Thyroid gland (tissue), 4 donors: Measurements from ENCODE around the gene MSH2. TPM values are rescaled to one million over a fixed set of nuclear protein-coding genes. Genes with fewer than 3 reads are reported as not detected.

Source experiments
- DNase-seq, 2 donors: peaks; one replicate each; pipeline ENCODE4 v3.0.0-alpha.2; 2019
- H3K27ac ChIP-seq, 3 donors: fragments of 200-600 bp; sonication (generic); 1 replicate in 2 of 3; 2 replicates in 1 of 3; pipeline ENCODE4 v1.5.1; 2016 to 2019; ENCODE audit warnings: mild to moderate bottlenecking in 1 of 3, moderate library complexity in 1 of 3
- H3K27me3 ChIP-seq: fragments of 200-600 bp; sonication (generic); one replicate; pipeline ENCODE4 v1.5.1; 2019
- H3K36me3 ChIP-seq, 2 donors: fragments of 200-600 bp; sonication (generic); one replicate each; pipeline ENCODE4 v1.5.1; 2016 to 2019
- H3K4me1 ChIP-seq, 2 donors: fragments of 200-600 bp; sonication (generic); one replicate each; pipeline ENCODE4 v1.5.1; 2017 to 2019
- H3K4me3 ChIP-seq, 3 donors: fragments of 200-600 bp; sonication (generic); replicated peaks in 1 of 3; 1 replicate in 2 of 3; 2 replicates in 1 of 3; pipeline ENCODE4 v1.5.1; 2016; ENCODE audit warnings: mild to moderate bottlenecking in 1 of 3
- H3K9me3 ChIP-seq: fragments of 200-600 bp; sonication (generic); one replicate; pipeline ENCODE4 v1.5.1; 2017
- POLR2A ChIP-seq, 2 donors: fragments of 450-650 bp; IDR thresholded peaks; one replicate each; pipeline ENCODE4 v1.6.1; 2017; ENCODE audit warnings: antibody characterized with exemption in 2 of 2, mild to moderate bottlenecking in 2 of 2, moderate library complexity in 1 of 2
- WGBS, 2 donors: methylation state at CpG; one replicate each; pipeline ENCODE4 v1.1.5; 2017; 5-methylcytosine and 5-hydroxymethylcytosine counted together
- intact Hi-C: fragments of 100-400 bp; cut with DNase I; formaldehyde crosslinking; loops from one replicate; pipeline ENCODE4 v1.15.1; 2023
- total RNA-seq, 4 donors: library from RNA; depleted of rRNA; stranded (reverse); fragments of >200 nt; gene quantifications; one replicate each; pipeline ENCODE4 v1.2.3, GENCODE V29; 2016
- TF ChIP-seq, protein P1 (sequence below), 6 experiments: fragments of 200-600 bp in 3 of 6; fragments of 450-650 bp in 3 of 6; sonication (generic) in 3 of 6; IDR thresholded peaks; one replicate each; pipeline ENCODE4 v1.5.1; 2016 to 2019; ENCODE audit warnings: antibody characterized with exemption in 6 of 6, mild to moderate bottlenecking in 2 of 6, inconsistent platforms in 1 of 6, moderate library complexity in 1 of 6

MSH2 gene
- total RNA-seq, 4 donors from 2014 or later = 21.7 to 28.4 (median 24.3) TPM

DNA sequence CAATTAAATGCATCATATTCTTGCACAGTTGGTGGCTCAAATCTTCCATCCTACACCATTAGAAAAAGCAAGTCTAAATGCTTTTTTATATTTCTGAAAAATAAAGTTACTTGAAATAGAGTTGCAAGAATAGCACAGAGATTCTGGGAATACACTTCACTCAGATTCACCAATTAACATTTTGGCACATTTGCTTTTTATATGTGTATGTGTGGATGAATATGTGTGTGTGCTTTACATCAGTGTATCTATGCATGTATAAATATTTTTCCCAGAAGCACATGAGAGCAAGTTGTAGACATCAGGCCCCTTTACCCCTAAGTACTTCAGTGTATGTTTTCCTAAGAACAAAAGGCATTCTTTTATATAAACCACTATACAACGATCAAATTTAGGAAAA lies 27.6 kb upstream of the MSH2 start:
- no peak overlapping the region for H3K4me3 ChIP-seq
- WGBS, 2 donors = 81 to 91% methylated on average over 1 of the region's 1 CpG
- no peaks in the 10 kb centered on the region for H3K9me3 ChIP-seq
- H3K27ac ChIP-seq = no peak overlapping the region
- peaks cover 10 to 12% of the 10 kb centered on the region in 2 donors for H3K4me1 ChIP-seq
- no peak for DNase-seq
- no peak for TF ChIP-seq POLR2A (IDR thresholded peaks at IDR 0.05)
- TF ChIP-seq, protein P1, sequence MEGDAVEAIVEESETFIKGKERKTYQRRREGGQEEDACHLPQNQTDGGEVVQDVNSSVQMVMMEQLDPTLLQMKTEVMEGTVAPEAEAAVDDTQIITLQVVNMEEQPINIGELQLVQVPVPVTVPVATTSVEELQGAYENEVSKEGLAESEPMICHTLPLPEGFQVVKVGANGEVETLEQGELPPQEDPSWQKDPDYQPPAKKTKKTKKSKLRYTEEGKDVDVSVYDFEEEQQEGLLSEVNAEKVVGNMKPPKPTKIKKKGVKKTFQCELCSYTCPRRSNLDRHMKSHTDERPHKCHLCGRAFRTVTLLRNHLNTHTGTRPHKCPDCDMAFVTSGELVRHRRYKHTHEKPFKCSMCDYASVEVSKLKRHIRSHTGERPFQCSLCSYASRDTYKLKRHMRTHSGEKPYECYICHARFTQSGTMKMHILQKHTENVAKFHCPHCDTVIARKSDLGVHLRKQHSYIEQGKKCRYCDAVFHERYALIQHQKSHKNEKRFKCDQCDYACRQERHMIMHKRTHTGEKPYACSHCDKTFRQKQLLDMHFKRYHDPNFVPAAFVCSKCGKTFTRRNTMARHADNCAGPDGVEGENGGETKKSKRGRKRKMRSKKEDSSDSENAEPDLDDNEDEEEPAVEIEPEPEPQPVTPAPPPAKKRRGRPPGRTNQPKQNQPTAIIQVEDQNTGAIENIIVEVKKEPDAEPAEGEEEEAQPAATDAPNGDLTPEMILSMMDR (IDR thresholded peaks at IDR 0.05) = no peak
- peaks cover 28 to 36% of the 10 kb centered on the region in 2 donors for H3K36me3 ChIP-seq
- intact Hi-C loops = no loop called here
- no peaks in the 10 kb centered on the region for H3K27me3 ChIP-seq

GRCh38 chr2:47379384-47379783 lies 23.6 kb upstream of the MSH2 start:
- H3K9me3 ChIP-seq = no peaks in the 10 kb centered on the region
- no peak for TF ChIP-seq POLR2A (IDR thresholded peaks at IDR 0.05)
- TF ChIP-seq, protein P1 (IDR thresholded peaks at IDR 0.05) = no peak
- no peak overlapping the region for H3K27ac ChIP-seq
- DNase-seq = no peak
- H3K27me3 ChIP-seq = no peaks in the 10 kb centered on the region
- 89 to 90% methylated on average over 3 of the region's 3 CpGs for WGBS, 2 donors
- H3K4me3 ChIP-seq = no peak overlapping the region
- peaks cover 47 to 54% of the 10 kb centered on the region in 2 donors for H3K36me3 ChIP-seq
- H3K4me1 ChIP-seq = no peaks in the 10 kb centered on the region
- intact Hi-C loops = no loop called here

GRCh38 chr2:47381408-47381807 lies 21.5 kb upstream of the MSH2 start:
- Histone ChIP-seq H3K4me3 (no peak overlapping the region), H3K4me1 (no peaks in the 10 kb centered on the region), H3K27me3 (no peaks in the 10 kb centered on the region), H3K36me3 (peaks cover 45% of the 10 kb centered on the region in 2 donors), H3K27ac (no peak overlapping the region), H3K9me3 (no peaks in the 10 kb centered on the region)
- no peak for DNase-seq
- WGBS, 2 donors = 96 to 98% methylated on average over 1 of the region's 1 CpG
- TF ChIP-seq, protein P1 (IDR thresholded peaks at IDR 0.05) = no peak
- intact Hi-C loops = no loop called here

DNA sequence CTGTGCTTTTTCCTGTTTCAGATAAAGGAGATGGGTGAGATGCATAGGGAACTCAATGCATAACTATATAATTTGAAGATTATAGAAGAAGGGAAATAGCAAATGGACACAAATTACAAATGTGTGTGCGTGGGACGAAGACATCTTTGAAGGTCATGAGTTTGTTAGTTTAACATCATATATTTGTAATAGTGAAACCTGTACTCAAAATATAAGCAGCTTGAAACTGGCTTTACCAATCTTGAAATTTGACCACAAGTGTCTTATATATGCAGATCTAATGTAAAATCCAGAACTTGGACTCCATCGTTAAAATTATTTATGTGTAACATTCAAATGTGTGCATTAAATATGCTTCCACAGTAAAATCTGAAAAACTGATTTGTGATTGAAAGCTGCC lies 16.4 kb upstream of the MSH2 start:
- Histone ChIP-seq H3K27me3 (no peaks in the 10 kb centered on the region), H3K4me1 (no peaks in the 10 kb centered on the region), H3K4me3 (no peak overlapping the region), H3K9me3 (no peaks in the 10 kb centered on the region), H3K27ac (no peak overlapping the region), H3K36me3 (peaks cover 14% of the 10 kb centered on the region in 2 donors)
- intact Hi-C loops = loop anchor here (5.0 kb wide), 1 partner anchor 54 kb away; no protein-coding TSS in a partner anchor
- DNase-seq = no peak
- TF ChIP-seq POLR2A (IDR thresholded peaks at IDR 0.05) = no peak
- TF ChIP-seq, protein P1 (IDR thresholded peaks at IDR 0.05) = no peak
- 88 to 89% methylated on average over 3 of the region's 3 CpGs for WGBS, 2 donors

GRCh38 chr2:47388888-47389287 lies 14.1 kb upstream of the MSH2 start:
- H3K4me1 ChIP-seq = no peaks in the 10 kb centered on the region
- intact Hi-C loops = loop anchor here (5.0 kb wide), 1 partner anchor 57 kb away; no protein-coding TSS in a partner anchor
- no peak for DNase-seq
- no peak overlapping the region for H3K27ac ChIP-seq
- 62 to 65% methylated on average over 2 of the region's 2 CpGs for WGBS, 2 donors
- no peak overlapping the region for H3K4me3 ChIP-seq
- H3K36me3 ChIP-seq = peaks cover 0 to 4% of the 10 kb centered on the region in 2 donors
- no peaks in the 10 kb centered on the region for H3K27me3 ChIP-seq
- H3K9me3 ChIP-seq = no peaks in the 10 kb centered on the region
- TF ChIP-seq, protein P1 (IDR thresholded peaks at IDR 0.05) = no peak
- no peak for TF ChIP-seq POLR2A (IDR thresholded peaks at IDR 0.05)
